HG03097 (cell line): ENCODE results near the gene LCT.
"Not testable (repeated sequence)": the region's sequence is repeated elsewhere in the genome, so short reads cannot be mapped to it uniquely, and the experiment has no call there.

Source experiments
- ATAC-seq: cut with Tn5 transposase; IDR thresholded peaks from one replicate; pipeline ENCODE4 v1.9.1; 2021; ENCODE audit not compliant: unreplicated experiment, low FRiP score

The LCT gene

DNA sequence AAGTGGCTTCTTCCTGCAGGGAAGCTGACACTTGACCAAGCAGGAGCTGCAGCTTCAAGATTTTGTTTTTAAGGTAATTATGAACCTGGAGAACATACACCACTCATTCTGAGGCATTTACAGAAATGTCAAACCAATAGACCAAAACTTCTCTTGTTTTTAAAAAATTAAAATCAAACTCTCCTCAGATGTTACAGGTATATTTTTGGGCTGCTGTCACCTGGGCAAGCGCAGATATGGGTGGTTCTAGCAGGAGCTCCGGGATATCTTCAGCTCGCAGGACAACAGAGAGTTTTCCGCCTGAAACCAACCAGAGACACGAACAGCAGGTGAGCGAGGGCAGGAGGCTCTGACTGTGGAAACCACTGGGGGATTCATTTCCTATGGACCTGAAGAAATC is 4.1 kb downstream of the LCT start:
- no peak for ATAC-seq

DNA sequence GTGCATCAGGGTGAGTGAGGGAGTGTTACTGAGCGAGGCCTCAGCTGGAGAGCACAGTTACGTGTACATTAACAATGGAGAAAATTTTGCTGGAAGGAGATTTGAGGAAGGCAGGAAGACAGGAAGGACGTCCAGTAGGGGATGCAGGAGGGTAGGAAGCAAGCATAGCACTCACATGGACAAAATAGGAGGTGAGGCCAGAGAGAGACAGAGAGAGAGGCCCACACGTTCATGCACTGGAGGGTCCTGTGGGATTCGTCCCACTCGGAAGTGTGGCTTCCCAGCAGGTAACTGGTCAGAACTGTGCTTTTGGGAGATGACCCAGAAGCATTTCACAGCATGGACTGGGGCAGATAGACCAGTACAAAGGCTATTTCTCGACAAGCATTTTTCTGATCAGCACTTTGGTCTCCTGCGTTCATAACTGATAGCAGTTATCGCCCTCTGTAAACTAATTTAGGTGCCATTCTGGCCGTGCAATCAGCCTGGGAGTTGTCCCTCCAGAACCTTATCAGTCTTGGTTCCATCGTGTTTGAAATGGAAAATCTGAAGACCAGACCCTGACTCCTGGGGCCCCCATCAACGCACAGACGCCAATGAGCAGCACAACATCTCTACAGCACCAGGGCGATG is 5.7 kb downstream of the LCT start:
- ATAC-seq: no peak

DNA sequence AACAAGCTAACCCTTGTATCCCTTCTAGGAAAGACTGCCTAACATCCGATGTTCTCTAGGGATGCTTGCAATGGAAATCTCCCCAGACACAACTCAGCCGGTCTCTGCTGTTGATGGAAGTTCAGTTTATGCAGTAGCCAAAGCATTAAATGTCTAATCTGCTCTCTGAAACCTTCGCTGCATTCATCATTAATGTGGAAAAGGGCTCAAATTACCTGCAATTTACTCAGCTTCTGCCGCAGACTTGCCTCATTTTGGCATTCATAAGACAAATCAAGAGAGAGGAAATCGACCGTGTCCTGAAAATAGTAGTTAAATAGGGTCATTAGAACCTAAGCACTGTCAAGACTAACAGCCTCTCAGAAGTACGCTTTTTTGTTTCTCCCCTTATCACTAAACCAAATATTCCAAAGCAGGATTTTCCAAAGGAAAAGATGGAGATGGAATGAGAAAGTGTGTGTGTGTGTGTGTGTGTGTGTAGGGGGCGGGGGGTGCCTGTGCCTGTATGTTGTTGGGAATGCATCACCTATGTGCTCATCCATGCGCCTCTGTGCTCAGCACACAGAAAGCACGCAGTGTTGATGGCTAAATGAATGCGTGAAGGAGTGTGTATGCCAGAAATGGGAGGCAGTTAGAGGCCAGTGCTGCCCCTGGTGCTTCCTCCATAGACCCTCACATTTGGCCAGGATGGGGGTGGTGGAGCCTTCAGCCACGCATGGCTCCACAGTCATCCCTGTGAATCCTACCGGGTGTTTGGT is 7.4 kb downstream of the LCT start:
- ATAC-seq: no peak

DNA sequence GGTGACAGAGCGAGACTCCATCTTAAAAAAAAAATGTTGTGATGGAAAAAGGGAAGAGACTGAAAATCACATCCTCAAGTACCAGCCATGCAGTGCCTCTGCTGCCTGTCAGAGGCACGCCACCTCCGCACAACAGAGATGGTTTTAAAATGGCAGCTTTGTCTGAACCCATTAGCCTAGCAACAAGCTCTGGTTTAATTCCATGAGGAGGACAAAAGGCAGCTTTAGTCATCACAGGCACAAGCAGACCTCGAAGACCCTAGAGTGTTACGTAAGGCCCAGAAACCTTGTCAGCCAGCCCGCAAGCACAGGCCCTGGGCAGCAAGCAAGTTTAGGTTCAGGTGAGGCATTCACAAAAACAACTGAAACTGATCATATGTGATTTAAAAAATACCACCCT is 10.4 kb downstream of the LCT start:
- ATAC-seq: no peak

DNA sequence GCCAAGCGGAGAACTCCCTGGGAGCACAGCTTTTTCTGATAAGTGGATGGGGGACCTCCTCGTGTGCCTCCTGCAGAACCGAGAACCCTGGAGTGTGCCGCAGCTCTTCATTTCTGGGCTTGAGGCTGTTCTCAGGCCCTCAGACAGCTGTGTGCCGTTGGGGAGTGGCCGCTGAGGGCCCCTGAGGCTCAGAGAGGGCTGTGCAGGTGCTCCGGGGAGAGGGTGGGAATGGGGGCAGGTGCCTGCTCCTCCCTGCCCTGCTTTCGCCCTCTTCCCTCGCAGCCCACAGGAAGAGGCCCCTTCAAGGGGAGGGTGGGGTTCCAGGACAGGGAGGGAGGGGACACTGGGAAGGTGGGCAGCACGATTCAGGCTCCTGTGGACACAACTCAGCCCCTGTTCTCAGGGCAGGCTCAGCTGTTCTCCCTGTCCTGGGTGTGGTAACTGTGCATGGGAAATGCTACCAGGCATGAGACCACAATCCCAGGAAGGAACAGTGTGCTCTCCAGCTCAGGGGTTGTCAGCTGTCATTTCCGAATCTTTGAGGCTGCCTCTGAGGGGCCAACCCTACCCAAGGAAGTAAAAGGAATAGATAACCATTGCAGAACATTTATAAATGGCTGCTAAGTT is 11.3 kb downstream of the LCT start:
- no peak for ATAC-seq

DNA sequence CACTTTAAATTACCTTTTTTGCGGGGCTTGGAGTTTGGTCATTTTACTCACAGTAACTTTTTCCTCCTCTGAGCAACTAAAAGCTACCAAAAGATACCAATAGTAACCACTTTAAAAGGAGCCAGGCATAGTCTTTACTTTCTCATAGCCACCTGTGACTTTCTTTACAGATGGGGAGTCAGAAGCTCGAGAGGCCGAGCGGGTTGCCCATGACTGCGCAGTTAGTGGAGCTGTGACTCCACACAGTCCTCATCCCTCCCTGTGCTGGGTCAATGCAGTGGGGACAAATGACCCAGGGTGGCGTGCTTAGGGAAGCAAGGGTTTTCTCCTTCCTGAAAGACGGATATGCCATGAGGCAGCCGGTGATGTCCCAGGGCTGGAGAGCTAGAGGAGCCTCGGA is 11.9 kb downstream of the LCT start:
- ATAC-seq: no peak

DNA sequence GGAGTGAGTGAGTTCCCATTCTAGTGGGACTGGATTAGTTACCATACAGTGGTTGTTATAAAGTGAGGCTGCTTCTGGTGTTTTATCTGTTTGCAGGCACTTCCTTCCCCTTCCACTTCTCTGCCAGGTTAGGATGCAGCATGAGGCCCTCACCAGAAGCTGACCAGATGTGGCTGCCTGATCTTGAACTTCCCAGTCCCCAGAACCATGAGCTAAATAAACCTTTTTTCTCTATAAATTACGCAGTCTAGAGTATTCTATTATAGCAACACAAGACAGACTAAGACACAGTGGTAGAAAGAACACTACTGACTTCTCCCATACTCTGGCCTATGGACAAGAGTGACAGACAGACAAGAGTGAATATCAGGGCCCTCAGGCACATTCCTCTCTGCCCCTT is 14.1 kb downstream of the LCT start:
- ATAC-seq: no peak

DNA sequence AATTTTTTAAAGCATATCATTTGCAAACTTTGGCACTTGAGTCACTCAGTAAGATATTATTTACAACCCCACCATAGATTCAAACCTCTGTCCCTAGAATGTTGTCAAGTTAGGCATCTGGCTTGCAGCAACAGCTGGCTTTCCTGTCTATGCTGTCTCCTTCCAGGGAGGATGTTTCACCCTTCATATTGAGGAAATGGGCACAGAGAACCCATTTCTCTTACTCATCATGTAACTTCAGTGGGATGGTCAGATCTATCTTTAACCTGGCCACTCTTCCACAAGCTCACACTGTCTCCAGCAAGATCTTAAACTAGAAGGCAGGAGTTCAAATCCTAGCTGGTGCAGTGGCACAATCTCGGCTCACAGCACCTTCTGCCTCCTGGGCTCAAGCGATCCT is 15.8 kb downstream of the LCT start:
- ATAC-seq: no peak

DNA sequence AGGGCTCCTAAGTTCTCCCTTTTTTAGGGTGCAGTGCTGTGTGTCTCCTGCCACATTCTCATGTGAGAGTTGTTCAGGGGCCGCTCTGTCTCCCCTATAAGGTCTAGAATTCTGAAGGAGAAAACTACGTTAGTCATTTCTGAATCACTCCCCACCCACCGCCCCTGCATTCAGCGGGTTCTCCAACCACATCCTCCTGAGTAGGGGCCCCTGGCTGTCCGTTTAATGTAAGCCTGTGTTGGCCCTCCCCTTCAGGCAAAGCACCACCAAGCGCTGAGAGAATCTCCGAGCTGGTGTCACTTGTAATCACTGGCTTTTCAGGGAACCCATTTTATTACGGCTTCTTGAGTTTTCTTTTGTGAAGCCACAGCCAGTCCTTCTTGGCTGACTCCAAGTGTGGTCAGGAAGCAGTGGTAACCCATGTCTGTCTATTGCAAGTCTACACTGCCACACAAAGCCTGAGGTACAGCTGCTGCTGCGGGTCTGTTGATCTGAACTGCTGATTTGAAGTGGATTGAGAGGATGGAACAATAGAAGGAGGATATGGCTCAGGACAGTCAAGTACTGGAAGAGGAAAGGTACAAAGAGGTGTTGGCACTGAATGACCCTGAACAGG is 16.9 kb downstream of the LCT start:
- ATAC-seq: peak; percentile 66

DNA sequence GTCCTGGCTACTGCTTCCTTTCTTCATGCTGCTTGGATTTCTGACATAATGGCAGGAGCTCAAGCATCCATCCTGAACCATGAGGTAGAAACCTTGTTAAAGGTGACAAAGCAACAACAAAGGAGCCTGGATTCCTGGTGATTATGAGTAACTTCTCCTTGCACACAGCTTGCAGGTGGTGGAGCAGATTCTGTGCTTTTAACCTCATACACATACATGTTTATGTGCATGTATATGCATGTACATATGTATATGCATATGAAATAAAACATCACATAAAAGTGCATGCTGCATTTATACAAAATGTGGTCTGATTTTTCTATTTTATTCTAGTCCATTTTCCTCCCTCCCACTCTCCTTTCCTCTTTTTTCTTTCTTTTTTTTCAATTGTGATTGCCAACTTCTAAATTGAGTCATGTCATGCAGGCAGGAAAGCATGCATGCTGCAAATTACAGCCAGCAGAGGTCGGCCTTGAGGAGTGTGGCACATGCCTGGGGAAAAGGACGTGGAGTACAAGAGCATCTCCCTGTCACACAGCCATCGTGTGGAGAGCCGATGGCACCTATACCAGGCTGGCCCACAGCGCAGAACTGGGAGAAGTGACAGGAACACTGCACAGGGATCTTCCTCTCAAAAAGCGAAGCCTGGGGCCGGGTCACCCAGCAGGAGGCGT is 17.9 kb downstream of the LCT start:
- no peak for ATAC-seq

DNA sequence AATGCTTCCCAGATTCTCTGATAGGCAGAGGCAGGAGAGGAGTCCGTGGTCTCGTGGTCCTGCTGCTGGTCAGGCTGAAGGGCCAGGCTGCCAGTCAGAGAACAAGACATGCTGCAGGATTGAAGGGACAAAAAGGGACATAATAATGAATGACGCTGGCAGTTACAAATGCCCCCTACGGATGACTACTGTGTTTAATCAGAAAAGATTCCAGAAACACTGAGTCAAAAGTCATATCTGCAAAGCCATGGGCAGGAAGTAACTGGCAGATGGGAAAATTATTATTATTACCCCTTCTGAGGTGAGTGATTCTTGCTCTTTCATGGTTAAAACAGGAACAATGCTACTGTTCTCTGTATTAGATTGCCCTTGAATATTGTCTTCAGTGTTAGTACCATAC is 19.0 kb downstream of the LCT start:
- ATAC-seq: no peak

DNA sequence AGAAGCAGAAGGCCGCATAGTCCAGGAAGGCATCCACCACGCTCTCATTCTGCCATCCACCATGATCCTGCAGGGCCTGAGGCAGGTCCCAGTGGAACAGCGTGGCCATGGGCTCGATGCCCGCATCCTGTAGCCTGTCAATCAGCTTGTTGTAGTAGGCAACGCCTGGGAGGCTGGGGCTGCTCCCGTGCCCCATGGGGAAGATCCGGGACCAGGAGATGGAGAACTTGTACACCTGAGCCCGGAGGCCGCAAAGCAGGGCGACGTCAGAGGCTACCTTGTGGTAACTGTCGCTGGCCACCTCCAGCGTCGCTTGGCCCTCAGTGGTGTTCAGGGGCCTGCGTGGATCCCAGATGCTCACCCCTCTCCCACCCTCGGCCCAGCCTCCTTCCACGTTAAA is 19.5 kb downstream of the LCT start:
- no peak for ATAC-seq

DNA sequence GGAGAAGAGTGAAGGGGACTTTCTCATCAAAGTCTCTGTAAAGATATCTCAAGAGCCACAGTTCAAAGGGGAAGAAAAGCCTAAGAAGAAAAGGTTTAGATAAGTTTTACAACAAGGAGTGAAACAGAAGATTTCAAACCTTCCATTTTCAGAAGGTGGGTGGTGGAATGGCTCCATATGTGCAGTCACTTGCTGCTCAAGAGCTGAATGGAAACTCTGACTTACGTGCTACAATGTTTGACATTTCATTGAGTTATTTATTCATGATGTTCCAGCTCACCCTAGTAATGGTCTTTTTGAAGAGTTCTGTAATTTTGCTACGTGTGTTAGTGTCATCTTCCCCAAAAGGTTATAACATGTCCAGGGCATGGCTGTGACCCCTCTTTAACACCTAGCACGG is 21.7 kb downstream of the LCT start:
- no peak for ATAC-seq

DNA sequence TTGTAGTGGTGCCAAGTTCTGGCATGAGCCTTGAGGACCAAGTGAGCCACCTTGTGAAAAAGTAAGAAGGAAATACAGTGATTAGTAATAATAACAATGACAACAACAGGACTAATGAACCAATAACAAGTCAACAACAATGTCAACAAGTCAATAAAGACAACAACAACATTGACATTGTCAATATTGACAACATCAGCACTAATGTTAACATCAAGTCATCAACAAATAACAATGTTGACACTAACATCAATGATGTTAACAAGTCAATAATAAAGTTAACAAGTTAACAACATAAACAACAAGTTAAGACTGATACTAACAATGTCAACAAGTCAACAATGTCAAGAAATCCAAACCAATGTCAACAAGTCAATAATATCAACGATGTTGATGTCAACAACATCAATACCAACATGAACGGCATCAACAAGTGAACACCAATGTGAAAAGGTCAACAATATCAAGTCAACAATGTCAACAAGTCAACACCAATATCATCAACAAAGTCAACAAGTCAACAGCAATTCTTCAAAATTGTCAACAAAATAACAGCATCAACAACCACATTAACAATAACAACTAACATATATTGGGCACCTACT is 24.0 kb downstream of the LCT start:
- ATAC-seq: no peak

DNA sequence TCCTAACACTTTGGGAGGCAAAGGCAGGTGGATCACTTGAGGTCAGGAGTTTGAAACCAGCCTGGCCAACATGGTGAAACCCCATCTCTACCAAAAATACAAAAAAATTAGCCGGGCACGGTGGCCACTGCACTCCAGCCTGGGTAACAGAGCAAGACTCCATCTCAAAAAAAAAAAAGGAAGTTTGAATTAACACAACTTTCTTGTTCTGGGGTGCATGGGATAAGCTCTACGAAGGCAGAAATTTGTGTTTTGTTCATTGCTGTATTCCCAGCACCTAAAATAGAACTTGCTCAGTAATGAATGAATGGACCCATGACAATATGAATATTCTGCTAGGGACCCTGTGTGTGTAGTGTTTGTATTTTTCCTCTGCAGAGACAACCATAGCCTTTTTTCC is 29.1 kb downstream of the LCT start:
- ATAC-seq: not testable (repeated sequence)

DNA sequence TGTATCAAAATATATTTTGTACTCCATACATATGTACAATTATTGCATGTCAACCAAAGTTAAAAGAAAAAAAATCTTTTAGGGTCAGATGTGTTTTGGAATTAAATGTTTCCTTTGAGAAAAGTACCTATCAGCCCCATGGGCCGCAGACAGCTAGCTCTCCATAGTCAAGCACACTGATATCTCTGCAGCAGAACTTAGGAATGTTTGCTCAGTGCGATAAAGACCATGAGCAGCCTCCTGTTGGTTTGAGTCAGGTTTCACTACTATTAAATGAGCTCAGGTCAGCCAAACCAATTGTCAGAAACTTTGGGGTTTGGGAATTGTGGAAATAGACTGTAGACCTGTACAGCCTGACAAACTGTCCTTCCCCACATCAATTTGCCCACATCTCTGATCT is 33.7 kb downstream of the LCT start:
- no peak for ATAC-seq

DNA sequence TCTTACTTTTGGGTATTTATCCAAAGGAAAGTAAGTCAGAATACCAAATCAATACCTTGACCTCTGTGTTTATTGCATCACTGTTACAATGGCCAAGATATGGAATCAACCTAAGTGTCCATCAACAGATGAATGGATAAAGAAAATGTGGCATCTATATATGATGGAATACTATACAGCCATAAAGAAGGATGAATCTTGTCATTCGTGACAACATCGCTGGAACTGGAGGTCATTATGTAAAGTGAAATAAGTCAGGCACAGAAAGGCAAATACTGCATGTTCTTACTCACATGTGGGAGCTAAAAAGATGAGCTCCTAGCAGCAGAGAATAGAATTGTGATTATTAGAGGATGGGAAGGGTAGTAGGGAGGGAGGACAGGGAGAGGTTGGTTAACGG is 34.6 kb downstream of the LCT start:
- ATAC-seq: no peak

DNA sequence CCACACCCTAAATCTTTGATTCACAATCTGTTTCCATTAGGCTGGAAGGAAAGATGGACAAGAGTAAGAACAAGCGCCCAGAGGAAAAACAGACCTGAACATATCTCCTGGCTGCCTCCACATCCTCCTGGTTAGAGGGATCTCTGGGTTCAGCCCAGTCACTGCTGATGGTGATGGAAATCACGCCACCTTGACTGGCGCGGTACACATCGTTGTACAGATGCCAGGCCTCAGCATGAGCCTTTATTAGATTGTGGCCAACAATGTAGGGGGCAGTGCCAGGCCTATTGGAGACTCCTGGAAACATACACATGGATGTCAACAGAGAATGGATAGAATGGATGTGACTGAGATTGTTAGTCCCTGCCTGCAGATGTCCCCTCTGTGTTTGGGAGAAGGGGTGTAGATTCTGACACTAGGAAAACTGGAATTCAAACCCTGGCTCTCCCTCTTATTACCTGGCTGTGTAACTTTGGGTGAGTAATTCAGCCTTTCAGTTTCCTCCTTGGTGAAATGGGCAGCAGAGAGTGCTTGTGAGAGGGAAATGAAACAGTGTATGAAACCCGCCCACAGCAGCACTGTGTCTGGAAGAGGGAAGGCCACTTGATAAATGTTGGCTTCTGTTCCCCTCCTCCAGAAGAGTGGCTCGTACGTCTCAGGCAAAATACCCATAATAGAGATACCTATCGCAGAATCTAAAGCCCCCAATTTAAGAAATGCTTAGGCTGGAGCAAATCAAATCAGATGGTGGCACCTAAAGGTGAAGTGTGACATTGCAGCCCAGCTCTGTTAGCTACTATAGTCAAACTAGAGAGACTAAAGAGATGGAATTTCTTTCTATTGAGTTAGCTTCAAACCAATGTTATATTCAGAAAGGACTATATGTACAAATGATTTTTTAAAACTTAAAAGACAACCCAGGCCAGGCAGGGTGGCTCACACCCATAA is 36.2 kb downstream of the LCT start:
- no peak for ATAC-seq

DNA sequence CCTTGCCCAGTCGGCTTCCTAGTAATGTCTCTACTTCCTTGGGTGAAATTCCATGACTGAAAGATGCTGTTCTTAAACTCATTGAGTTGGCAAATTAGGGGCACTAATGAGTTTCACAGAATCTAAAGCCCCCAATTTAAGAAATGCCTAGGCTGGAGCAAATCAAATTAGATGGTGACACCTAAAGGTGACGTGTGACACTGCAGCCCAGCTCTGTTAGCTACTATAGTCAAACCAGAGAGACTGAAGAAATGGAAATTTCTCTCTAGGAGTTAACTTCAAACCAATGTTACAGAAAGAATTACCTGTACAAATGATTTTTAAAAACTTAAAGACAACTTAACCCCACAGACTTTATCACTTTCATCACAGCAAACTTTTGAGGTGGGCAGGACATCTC is 37.2 kb downstream of the LCT start:
- ATAC-seq: no peak

DNA sequence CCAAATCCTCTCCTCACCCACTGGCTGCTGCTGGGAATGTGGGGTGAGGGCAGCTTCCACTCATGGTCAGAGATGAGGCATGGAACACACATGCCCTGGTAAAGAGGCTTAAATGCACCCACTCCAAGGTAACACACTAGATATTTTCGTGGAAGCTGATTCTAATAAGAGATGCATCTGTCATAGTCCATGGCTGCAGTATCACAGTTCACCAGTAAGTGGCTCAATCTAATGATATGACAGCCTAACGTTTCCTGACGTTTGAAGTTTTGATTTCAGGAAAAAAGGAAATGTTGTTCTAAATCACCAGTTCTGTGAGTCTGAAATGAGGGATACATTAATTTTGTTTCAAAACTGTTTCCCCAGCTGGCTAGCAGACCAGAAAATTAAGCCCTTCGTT is 38.2 kb downstream of the LCT start:
- ATAC-seq: no peak
